HepG2 (cell line): ENCODE measurements around the gene CREBRF. TPM values are rescaled to one million over a fixed set of nuclear protein-coding genes. Genes with fewer than 3 reads are reported as not detected.
A peak's percentile ranks its signal among the peaks of the same experiment; 100 is the strongest.

Experiments used
- ATAC-seq: fragments of 200-7000 bp; cut with Tn5 transposase; 3 replicates; pipeline ENCODE4 v1.9.1; 2020; ENCODE audit warnings: mild to moderate bottlenecking, moderate library complexity
- BruUV-seq: library from RNA; stranded (reverse); fragments of 400-500 nt; replicated peaks from 2 replicates; lab custom pipeline; 2021; lab: Mats Ljungman, UMichigan
- CTCF ChIA-PET: fragments of 300-600 bp; formaldehyde crosslinking; extraction: SDS; loops from one replicate; lab custom pipeline; 2021; ENCODE audit warnings: low total read pairs, inconsistent platforms, low intra/inter-chr PET ratio; lab: Yijun Ruan, JAX
- POLR2A ChIA-PET: fragments of 350-600 bp; sonication (Branson Sonifier 250); formaldehyde crosslinking; loops from one replicate; lab custom pipeline; 2020; ENCODE audit warnings: antibody characterized with exemption, inconsistent platforms; lab: Yijun Ruan, JAX
- DNase-seq: peaks from one replicate; pipeline ENCODE4 v3.0.0-alpha.2; 2015; ENCODE audit warnings: low spot score
- FAIRE-seq: peaks from 3 replicates; lab custom pipeline; 2011; peaks lifted over from hg19 to GRCh38; lab: Jason Lieb, UNC
- H2AFZ ChIP-seq: one replicate; pipeline ENCODE4 v1.6.1; 2011; ENCODE audit warnings: low read length, inconsistent platforms
- H3K27ac ChIP-seq: fragments of 300-600 bp; 3 replicates; pipeline ENCODE4 v1.8.0; 2011; ENCODE audit warnings: mixed run types, mild to moderate bottlenecking, mixed read lengths, low read length, inconsistent platforms; ENCODE audit not compliant: insufficient read depth; ENCODE audit errors: extremely low read length
- H3K27me3 ChIP-seq, 2 experiments: fragments of 200-600 bp in 1 of 2; 2 replicates in 1 of 2; 3 replicates in 1 of 2; pipeline versions ENCODE4 v1.6.0 to v1.8.0; 2011; ENCODE audit warnings: low read length in 2 of 2, mild to moderate bottlenecking in 2 of 2, moderate library complexity in 2 of 2, inconsistent platforms in 1 of 2; ENCODE audit not compliant: insufficient read depth in 2 of 2, control insufficient read depth in 1 of 2
- H3K36me3 ChIP-seq, 2 experiments: fragments of 200-600 bp in 1 of 2; replicated peaks in 1 of 2; 2 replicates in 1 of 2; 3 replicates in 1 of 2; pipeline versions ENCODE4 v1.5.1 to v1.8.0; 2011; ENCODE audit warnings: low read length in 2 of 2, inconsistent platforms in 1 of 2; ENCODE audit not compliant: insufficient read depth in 2 of 2, control insufficient read depth in 1 of 2
- H3K4me1 ChIP-seq: 2 replicates; pipeline ENCODE4 v1.5.1; 2012; ENCODE audit warnings: low read length, inconsistent platforms; ENCODE audit not compliant: insufficient read depth
- H3K4me2 ChIP-seq: 2 replicates; pipeline ENCODE4 v1.6.0; 2011; ENCODE audit warnings: low read depth, low read length, inconsistent platforms
- H3K4me3 ChIP-seq, 3 experiments: fragments of 200-600 bp in 1 of 3; sonication (generic), shearing (Covaris generic) in 1 of 3; replicated peaks in 1 of 3; 2 replicates each; pipeline ENCODE4 v1.5.1; 2011 to 2016; ENCODE audit warnings: low read length in 3 of 3, inconsistent platforms in 2 of 3, low read depth in 2 of 3, mild to moderate bottlenecking in 2 of 3, control low read depth in 1 of 3, mixed read lengths in 1 of 3; ENCODE audit not compliant: insufficient read depth in 1 of 3
- H3K79me2 ChIP-seq: one replicate; pipeline ENCODE4 v1.6.1; 2011; ENCODE audit warnings: low read length, inconsistent platforms; ENCODE audit not compliant: insufficient read depth
- H3K9ac ChIP-seq: 2 replicates; pipeline ENCODE4 v1.6.0; 2011; ENCODE audit warnings: mild to moderate bottlenecking, low read depth, low read length, inconsistent platforms; ENCODE audit not compliant: insufficient read depth
- H3K9me3 ChIP-seq: 2 replicates; pipeline ENCODE4 v1.5.1; 2012; ENCODE audit warnings: mild to moderate bottlenecking, low read length
- H4K20me1 ChIP-seq: 2 replicates; pipeline ENCODE4 v1.6.0; 2011; ENCODE audit warnings: inconsistent platforms, mild to moderate bottlenecking, low read length, moderate library complexity; ENCODE audit not compliant: insufficient read depth
- ARHGAP35 ChIP-seq: sonication (generic); formaldehyde crosslinking; IDR thresholded peaks from 2 replicates; pipeline ENCODE4 v1.9.0; 2022; ENCODE audit warnings: mild to moderate bottlenecking, inconsistent platforms, moderate library complexity, missing genetic modification reagents, borderline replicate concordance
- KLF16 ChIP-seq, 2 experiments: sonication (generic) in 1 of 2; formaldehyde crosslinking in 1 of 2; IDR thresholded peaks; 2 replicates each; pipeline versions ENCODE4 v1.6.1 to v1.8.0; 2016 to 2023; ENCODE audit warnings: missing genetic modification reagents in 2 of 2, missing compliant biosample characterization in 1 of 2
- KLF6 ChIP-seq: IDR thresholded peaks from 2 replicates; pipeline ENCODE4 v1.8.0; 2016; ENCODE audit warnings: missing biosample characterization, missing genetic modification reagents
- MED13 ChIP-seq: sonication (generic); formaldehyde crosslinking; IDR thresholded peaks from 2 replicates; pipeline ENCODE4 v1.5.0; 2020; ENCODE audit warnings: missing genetic modification reagents
- ONECUT2 ChIP-seq: sonication (generic); formaldehyde crosslinking; IDR thresholded peaks from 2 replicates; pipeline ENCODE4 v1.4.0; 2020; ENCODE audit warnings: missing genetic modification reagents
- PHF21A ChIP-seq: sonication (generic); formaldehyde crosslinking; IDR thresholded peaks from 2 replicates; pipeline ENCODE4 v1.5.0; 2020; ENCODE audit warnings: mild to moderate bottlenecking, missing genetic modification reagents
- SNAPC2 ChIP-seq: sonication (generic); formaldehyde crosslinking; IDR thresholded peaks from 2 replicates; pipeline ENCODE4 v1.8.1; 2022; ENCODE audit warnings: mild to moderate bottlenecking, missing genetic modification reagents
- ZBTB25 ChIP-seq: IDR thresholded peaks from 2 replicates; pipeline ENCODE4 v1.6.1; 2018; ENCODE audit warnings: missing genetic modification reagents
- ZBTB43 ChIP-seq: sonication (generic); formaldehyde crosslinking; conservative IDR thresholded peaks from 2 replicates; pipeline ENCODE4 v1.4.0; 2020; ENCODE audit warnings: missing genetic modification reagents
- ZFP62 ChIP-seq: sonication (generic); formaldehyde crosslinking; IDR thresholded peaks from 2 replicates; pipeline ENCODE4 v1.4.0; 2020; ENCODE audit warnings: missing genetic modification reagents
- ZNF225 ChIP-seq: sonication (generic); formaldehyde crosslinking; IDR thresholded peaks from 2 replicates; pipeline ENCODE4 v1.4.0; 2020; ENCODE audit warnings: mild to moderate bottlenecking, missing genetic modification reagents
- ZNF282 ChIP-seq: fragments of 450-650 bp; IDR thresholded peaks from 2 replicates; pipeline ENCODE4 v1.6.1; 2018; ENCODE audit not compliant: partially characterized antibody
- ZNF383 ChIP-seq: sonication (generic); formaldehyde crosslinking; IDR thresholded peaks from 2 replicates; pipeline ENCODE4 v1.4.0; 2020; ENCODE audit warnings: missing genetic modification reagents, mild to moderate bottlenecking, borderline replicate concordance
- ZNF446 ChIP-seq: sonication (generic); formaldehyde crosslinking; IDR thresholded peaks from 2 replicates; pipeline ENCODE4 v1.5.0; 2020; ENCODE audit warnings: mild to moderate bottlenecking, missing genetic modification reagents
- ZNF614 ChIP-seq: IDR thresholded peaks from 2 replicates; pipeline ENCODE4 v1.6.1; 2018; ENCODE audit warnings: missing biosample characterization, missing genetic modification reagents, inconsistent platforms, borderline replicate concordance
- ZNF749 ChIP-seq: sonication (generic); formaldehyde crosslinking; IDR thresholded peaks from 2 replicates; pipeline ENCODE4 v1.8.0; 2022; ENCODE audit warnings: mild to moderate bottlenecking, missing genetic modification reagents, moderate library complexity, borderline replicate concordance
- ZNF790 ChIP-seq: sonication (generic); formaldehyde crosslinking; IDR thresholded peaks from 2 replicates; pipeline ENCODE4 v1.8.0; 2022; ENCODE audit warnings: missing genetic modification reagents, mild to moderate bottlenecking, borderline replicate concordance
- ZNF800 ChIP-seq: sonication (generic); formaldehyde crosslinking; IDR thresholded peaks from 2 replicates; pipeline ENCODE4 v1.4.0; 2020; ENCODE audit warnings: missing genetic modification reagents
- ZNF891 ChIP-seq: sonication (generic); formaldehyde crosslinking; IDR thresholded peaks from 2 replicates; pipeline ENCODE4 v1.5.0; 2020; ENCODE audit warnings: mild to moderate bottlenecking, missing genetic modification reagents
- WGBS: methylation state at CpG from one replicate; pipeline ENCODE4 v1.1.6; 2017; ENCODE audit warnings: low lambda C conversion rate; 5-methylcytosine and 5-hydroxymethylcytosine counted together
- in situ Hi-C: cut with HindIII; loops from 2 replicates; pipeline ENCODE4 v1.10.0; 2017; ENCODE audit warnings: low pct_unique_long_range_greater_than_20kb; ENCODE audit not compliant: extremely low pct_ligation_motif_present
- intact Hi-C: fragments of 100-400 bp; cut with micrococcal nuclease; formaldehyde crosslinking; loops from one replicate; pipeline ENCODE4 v1.10.0; 2022; ENCODE audit not compliant: unreplicated experiment
- polyA plus RNA-seq, 8 experiments: library from polyadenylated mRNA; depleted of rRNA in 3 of 8; stranded (reverse) in 7 of 8; unstranded in 1 of 8; fragments of >200 nt; fragmentation: Illumina TruSeq in 4 of 8; extraction: Trizol in 4 of 8; gene quantifications; 2 replicates each; pipeline versions ENCODE4 v1.2.1 to v1.2.3, GENCODE V29; 2011 to 2016; ENCODE audit warnings: low read depth in 4 of 8, missing spikeins in 1 of 8, mixed read lengths in 1 of 8; ENCODE audit not compliant: insufficient read depth in 1 of 8
- total RNA-seq, 5 experiments: library from RNA; depleted of rRNA; stranded (reverse); fragments of >200 nt; fragmentation: Illumina TruSeq; extraction: Trizol; gene quantifications; 2 replicates each; pipeline ENCODE4 v1.2.3, GENCODE V29; 2016; ENCODE audit warnings: low read depth in 1 of 5

CREBRF gene
- total and polyA plus RNA-seq, 2 of the 13 experiments (the other 11 are each of a cell fraction or from before 2014, with no cell fraction given): 4.5 to 10.2 TPM

- ChIA-PET CTCF (interaction anchor here (1.6 to 2.0 kb wide), 2 partner anchors 134 to 166 kb away, joined by 9 read pairs; no protein-coding TSS in a partner anchor), POLR2A (interaction anchor here (0.9 to 1.3 kb wide), 3 partner anchors 161 to 186 kb away, joined by 3 to 4 read pairs (median 4); partner anchors contain the start of genes ATP6V0E1 and RPL26L1)
- Histone ChIP-seq H3K9ac (peak within 1 kb of the TSS; percentile 77), H2AFZ (peak within 1 kb of the TSS; percentile 24), H3K4me3 (peak within 1 kb of the TSS; percentile 77 to 90 (median 85)), H3K27me3 (no peaks in the 10 kb centered on the region; a peak in 1 of 5 replicates), H3K27ac (peak within 1 kb of the TSS; percentile 70), H3K4me2 (peak within 1 kb of the TSS; percentile 89), H3K4me1 (peaks cover 19% of the 10 kb centered on the region), H3K36me3 (peaks cover 0 to 10% of the 10 kb centered on the region in 2 experiments; a peak in 2 of 5 replicates), H3K79me2 (peaks cover 2% of the 10 kb centered on the region), H3K9me3 (no peaks in the 10 kb centered on the region), H4K20me1 (no peaks in the 10 kb centered on the region)
- intact Hi-C loops: loop anchor here (1.0 to 10.0 kb wide), 5 partner anchors 52 to 430 kb away; partner anchors contain the start of genes ATP6V0E1 and CREBRF
- 6% methylated on average over 28 of the region's 48 CpGs for WGBS
- in situ Hi-C loops: loop anchor here (5.0 to 25.0 kb wide), 2 partner anchors 162 to 432 kb away; partner anchors contain the start of gene ATP6V0E1
- FAIRE-seq (peak; percentile 89), DNase-seq (peak; percentile 90), ATAC-seq (peak; percentile 93)
- BruUV-seq: TSS peak; percentile 57
- TF ChIP-seq ZNF790 (CRISPR knock-in tag) (no peak), MED13 (CRISPR knock-in tag) (no peak), ZNF749 (0 out of 2 replicates have a peak, but pooled peaks have one; percentile 36), ZNF446 (CRISPR knock-in tag) (no peak), KLF6 (CRISPR knock-in tag) (no peak; the same call in 1 of the 2 replicates), ZFP62 (CRISPR knock-in tag) (no peak), ZNF614 (CRISPR knock-in tag) (0 out of 2 replicates have a peak, but pooled peaks have one; percentile 33), ZNF383 (CRISPR knock-in tag) (no peak), ZBTB25 (peak; percentile 64; the same call in 1 of the 2 replicates), ZNF282 (no peak), ZNF225 (peak; percentile 68), ZBTB43 (no peak), SNAPC2 (CRISPR knock-in tag) (no peak; the same call in 1 of the 2 replicates), ZNF891 (CRISPR knock-in tag) (no peak), PHF21A (peak; percentile 66; the same call in 1 of the 2 replicates), ZNF800 (CRISPR knock-in tag) (no peak), ONECUT2 (CRISPR knock-in tag) (no peak), ARHGAP35 (CRISPR knock-in tag) (no peak), KLF16 (CRISPR knock-in tag; IDR thresholded peaks at IDR 0.05) (peak in 1 of 2 experiments; percentile 90; a peak in 2 of 4 replicates)
These were observed 88.3 kb downstream of the CREBRF start, which contains the start of gene BNIP1 for GRCh38 chr5:173144200-173145176. Gene BNIP1 (plus strand): TSS chr5:173144531. CDS start chr5:173144546, 15 bp downstream.
